HG02852 (cell line): ENCODE measurements around the gene GABRA5.

Source experiments
- ATAC-seq: cut with Tn5 transposase; IDR thresholded peaks from one replicate; pipeline ENCODE4 v1.9.1; 2021; ENCODE audit warnings: mild to moderate bottlenecking, moderate library complexity; ENCODE audit not compliant: unreplicated experiment

GABRA5 gene

DNA sequence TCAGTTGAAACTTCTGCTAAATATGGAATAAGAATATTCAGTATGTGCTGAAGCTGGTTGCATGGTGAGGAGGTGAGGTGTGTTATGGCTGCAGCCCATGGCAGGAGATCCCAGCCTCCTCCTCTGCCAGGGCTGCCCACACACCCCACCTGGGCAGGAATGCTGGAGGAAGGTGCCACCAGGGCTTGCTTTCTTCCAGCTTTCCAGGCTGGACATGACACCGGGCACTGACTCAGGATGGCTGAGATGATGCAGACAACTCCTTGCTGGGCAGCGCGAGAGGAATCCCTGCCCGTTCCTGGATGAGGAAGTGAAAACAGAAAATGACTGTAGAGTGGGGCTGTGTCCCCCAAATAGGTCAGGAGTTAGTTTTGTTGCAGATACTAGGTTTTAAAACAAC lies 118.2 kb downstream of the GABRA5 start:
- no peak for ATAC-seq

DNA sequence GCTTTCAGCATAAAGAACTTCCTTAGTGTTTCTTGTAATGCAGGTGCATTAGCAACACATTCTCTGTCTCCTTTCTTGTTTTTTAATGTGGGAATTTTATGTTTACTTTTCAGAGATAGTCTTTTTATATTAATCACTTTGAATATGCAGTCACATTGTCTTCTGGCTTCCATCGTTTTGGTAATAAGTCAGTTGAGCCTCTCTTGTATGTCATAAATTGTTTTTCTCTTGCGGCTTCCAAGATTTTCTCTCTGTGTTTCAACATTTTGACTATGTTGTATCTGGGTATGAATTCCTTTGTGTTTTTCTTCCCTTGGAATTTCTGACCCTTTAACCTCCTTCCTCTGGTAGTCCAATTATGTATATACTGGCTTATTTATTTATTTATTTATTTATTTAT lies 129.4 kb downstream of the GABRA5 start:
- no peak for ATAC-seq
